C4-2B (cell line): ENCODE measurements around the gene ZNF805.

Experiments used
- CTCF ChIP-seq: fragments of 450-650 bp; conservative IDR thresholded peaks from 2 replicates; pipeline ENCODE4 v1.5.1; 2017; ENCODE audit warnings: mild to moderate bottlenecking
- ZFX ChIP-seq: fragments of 450-650 bp; IDR thresholded peaks from 2 replicates; pipeline ENCODE4 v1.6.1; 2017

- TF ChIP-seq CTCF (no peak), ZFX (no peak)
Measured at GRCh38 chr19:57212109-57212508, 28.3 kb upstream of the ZNF805 start.
